GM15510 (cell line): Measurements from ENCODE around the gene OR4A15.

Experiments
- POLR2A ChIP-seq: IDR thresholded peaks from 3 replicates; pipeline ENCODE4 v1.6.1; 2011; ENCODE audit warnings: borderline replicate concordance; ENCODE audit not compliant: insufficient read length; ENCODE audit errors: extremely low read depth

OR4A15 gene

DNA sequence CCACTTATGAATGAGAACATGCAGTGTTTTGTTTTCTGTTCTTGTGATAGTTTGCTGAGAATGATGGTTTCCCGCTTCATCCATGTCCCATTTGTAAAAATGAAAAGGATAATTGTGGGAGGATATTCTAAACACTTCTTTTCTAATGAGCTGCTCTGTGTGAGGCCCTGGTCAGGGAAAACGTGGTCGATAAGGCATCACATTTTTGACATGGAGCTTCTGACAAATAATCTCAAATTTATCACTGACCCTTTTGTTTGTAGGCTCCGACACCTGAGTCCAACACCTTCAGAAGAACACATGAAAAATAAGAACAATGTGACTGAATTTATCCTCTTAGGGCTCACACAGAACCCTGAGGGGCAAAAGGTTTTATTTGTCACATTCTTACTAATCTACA lies at the start of gene OR4A15:
OR4A15 (plus strand) TSS at position 301 of the 400 bp plus-strand sequence; CDS start at position 301, 0 bp downstream.
- TF ChIP-seq POLR2A, result no peak

DNA sequence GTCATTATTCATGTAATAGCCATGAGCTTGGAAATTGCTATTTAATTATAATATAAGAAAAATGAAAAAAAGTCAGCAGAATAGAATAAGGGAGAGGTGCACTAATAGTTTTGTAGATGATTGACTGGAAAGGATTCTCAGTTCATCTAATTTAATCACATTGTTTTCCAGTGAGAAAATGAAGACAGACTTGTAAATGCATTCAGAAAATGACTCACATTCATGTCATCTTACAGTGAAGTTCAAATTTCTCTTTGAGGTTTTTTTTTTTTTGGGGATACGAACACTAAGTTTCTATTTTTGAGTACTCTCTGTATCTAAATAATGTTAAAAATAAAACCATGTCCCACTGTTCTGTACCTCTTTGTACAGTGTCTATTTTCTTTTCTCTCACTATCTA lies 43.3 kb upstream of the OR4A15 start:
- TF ChIP-seq POLR2A, result no peak

DNA sequence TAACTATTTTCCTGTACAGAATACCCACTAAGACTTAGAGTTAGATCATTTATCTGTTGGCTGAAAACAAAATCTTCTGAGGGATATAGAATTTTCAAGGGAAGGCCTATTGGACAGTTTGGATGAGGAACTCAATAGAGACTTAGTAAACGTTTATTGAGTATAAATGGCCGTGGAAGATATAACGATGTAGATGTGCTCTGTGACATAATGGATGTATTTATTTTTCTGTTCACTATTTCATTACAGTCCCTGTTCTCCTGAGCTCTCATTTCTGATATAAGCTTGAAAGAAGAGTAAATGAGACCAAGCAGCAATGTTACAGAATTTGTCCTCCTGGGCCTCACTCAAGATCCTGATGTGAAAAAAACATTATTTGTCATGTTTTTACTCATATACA lies 24.9 kb upstream of the OR4A15 start, which contains the start of gene OR4A16:
OR4A16 (plus strand) TSS at position 301 of the 400 bp plus-strand sequence; CDS start at position 301, 0 bp downstream.
- TF ChIP-seq POLR2A, result no peak

DNA sequence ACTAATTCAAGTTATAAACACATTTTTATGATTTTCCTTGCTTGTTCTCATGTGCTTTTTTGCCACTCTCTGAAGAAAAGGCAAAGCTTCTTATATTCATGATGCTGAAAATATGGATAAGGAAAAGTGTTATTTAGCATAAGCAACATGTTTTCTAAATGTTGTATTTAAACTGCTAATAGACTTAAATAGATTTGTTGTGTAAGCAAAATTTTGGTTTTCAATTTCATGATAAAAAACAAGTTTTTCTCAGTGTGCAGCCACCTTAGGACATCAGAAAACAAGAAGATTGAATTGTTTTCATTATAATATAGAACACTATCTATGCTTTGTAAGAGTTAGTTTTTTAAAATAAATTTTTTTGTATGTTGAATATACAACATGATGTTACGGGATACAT lies 22.5 kb upstream of the OR4A15 start:
- no peak for TF ChIP-seq POLR2A

DNA sequence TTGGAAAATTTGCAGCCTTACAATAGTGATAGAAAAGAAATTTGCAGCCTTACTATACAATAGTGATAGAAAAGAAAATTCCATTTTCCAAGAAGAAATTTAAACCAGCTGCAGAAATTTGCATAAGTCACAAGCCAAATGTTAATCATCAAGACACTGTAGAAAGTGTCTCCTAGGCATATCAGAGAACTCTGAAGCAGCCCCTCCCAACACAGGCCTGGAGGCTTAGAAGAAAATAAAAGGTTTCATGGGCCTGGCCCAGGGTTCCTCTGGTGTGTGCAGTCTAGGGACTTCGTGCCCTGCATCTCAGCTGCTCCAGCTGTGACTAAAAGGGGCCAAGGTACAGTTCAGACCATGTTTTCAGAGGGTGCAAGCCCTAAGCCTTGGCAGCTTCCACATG lies 18.7 kb upstream of the OR4A15 start:
- no peak for TF ChIP-seq POLR2A

DNA sequence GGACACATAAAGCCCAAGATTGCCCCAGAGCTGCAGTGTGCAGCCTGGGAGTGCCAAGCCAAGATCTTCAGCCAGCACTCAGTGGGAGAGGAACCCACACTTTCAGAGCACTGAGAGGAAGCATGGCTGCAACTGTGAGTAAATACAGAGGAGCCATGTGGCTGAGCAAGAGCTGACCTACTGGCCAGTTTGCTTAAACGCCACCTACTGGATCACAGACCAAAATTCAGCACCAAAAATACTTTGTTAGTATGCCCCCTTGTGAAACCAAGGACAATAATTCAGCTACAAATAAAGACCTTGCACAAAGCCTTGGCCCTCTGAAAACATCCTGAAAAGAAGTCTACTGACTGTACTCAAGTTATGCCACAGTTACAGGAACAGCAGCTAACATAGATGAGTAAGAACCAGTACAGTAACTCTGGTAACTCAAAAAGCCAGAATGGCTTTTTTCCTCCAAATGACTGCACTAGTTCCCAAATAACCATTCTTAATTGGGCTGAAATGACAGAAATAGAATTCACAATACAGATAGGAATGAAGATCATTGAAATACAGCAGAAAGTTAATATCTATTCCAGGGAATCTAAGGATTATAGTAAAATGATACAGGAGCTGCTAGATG lies 10.1 kb upstream of the OR4A15 start:
- no peak for TF ChIP-seq POLR2A

DNA sequence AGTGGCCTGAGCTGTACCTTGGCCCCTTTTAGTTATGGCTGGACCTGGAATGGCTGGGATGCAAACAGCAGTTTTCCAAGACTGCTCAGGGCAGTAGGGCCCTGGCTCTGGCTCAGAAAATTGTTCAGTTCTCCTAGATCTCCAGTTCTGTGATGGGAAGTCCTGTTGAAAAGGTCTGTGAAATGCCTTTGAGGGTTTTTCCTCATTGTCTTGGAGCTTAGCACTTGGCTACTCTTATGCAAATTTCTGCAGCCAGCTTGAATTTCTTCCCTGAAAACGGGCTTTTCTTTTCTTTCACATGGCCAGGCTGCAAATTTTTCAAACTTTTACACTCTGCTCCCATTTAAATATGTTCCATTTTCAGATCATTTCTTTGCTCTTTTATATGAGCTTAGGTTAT lies 33.2 kb downstream of the OR4A15 start:
- TF ChIP-seq POLR2A, result no peak
